K562 (cell line): ENCODE results near the gene MARS1. TPM values are rescaled to one million over a fixed set of nuclear protein-coding genes. Genes with fewer than 3 reads are reported as not detected.

ENCODE experiments used
- ATF1 ChIP-seq, 2 experiments: fragments of 450-650 bp in 1 of 2; IDR thresholded peaks; 2 replicates each; pipeline ENCODE4 v1.6.1; 2016; ENCODE audit warnings: missing compliant biosample characterization in 1 of 2, missing genetic modification characterization in 1 of 2
- BACH1 ChIP-seq: fragments of 200-800 bp; sonication (Bioruptor generic); IDR thresholded peaks from 2 replicates; pipeline ENCODE4 v1.6.1; 2016; ENCODE audit warnings: missing genetic modification characterization, missing compliant biosample characterization
- CTCFL ChIP-seq: IDR thresholded peaks from 2 replicates; pipeline ENCODE4 v1.6.1; 2011; ENCODE audit warnings: borderline replicate concordance, low read depth, mild to moderate bottlenecking, moderate library complexity, low read length; ENCODE audit not compliant: insufficient read depth, poor library complexity, severe bottlenecking
- ETS2 ChIP-seq: IDR thresholded peaks from 2 replicates; pipeline ENCODE4 v1.6.1; 2016; ENCODE audit warnings: borderline replicate concordance, missing genetic modification characterization, mild to moderate bottlenecking, moderate library complexity, missing compliant biosample characterization; ENCODE audit not compliant: poor library complexity, severe bottlenecking
- HSF4 ChIP-seq: fragments of 250-450 bp; sonication (Bioruptor Pico); IDR thresholded peaks from 2 replicates; pipeline ENCODE4 v2.1.2; 2022; ENCODE audit warnings: mild to moderate bottlenecking, moderate library complexity, borderline replicate concordance
- MAFK ChIP-seq: IDR thresholded peaks from 2 replicates; pipeline ENCODE4 v1.6.1; 2011; ENCODE audit warnings: low read length, improper control_type of control experiment
- MEF2D ChIP-seq: conservative IDR thresholded peaks from 2 replicates; pipeline ENCODE4 v1.6.1; 2016; ENCODE audit warnings: low read depth, missing genetic modification characterization, missing compliant biosample characterization
- NCOA2 ChIP-seq, 2 experiments: fragments of 450-650 bp; IDR thresholded peaks; 2 replicates each; pipeline ENCODE4 v1.6.1; 2018; ENCODE audit warnings: mild to moderate bottlenecking in 2 of 2, moderate library complexity in 1 of 2; ENCODE audit not compliant: partially characterized antibody in 2 of 2
- SNIP1 ChIP-seq: fragments of 450-650 bp; IDR thresholded peaks from 2 replicates; pipeline ENCODE4 v1.7.1; 2017; ENCODE audit warnings: low read depth, mild to moderate bottlenecking
- SNRNP70 ChIP-seq: fragments of 200-400 bp; formaldehyde crosslinking; optimal IDR thresholded peaks from 2 replicates; pipeline ENCODE3; 2017; ENCODE audit warnings: low read depth, low read length
- SREBF2 ChIP-seq: sonication (generic); formaldehyde crosslinking; IDR thresholded peaks from 2 replicates; pipeline ENCODE4 v1.4.0; 2020; ENCODE audit warnings: mild to moderate bottlenecking, missing genetic modification reagents
- TSHZ1 ChIP-seq: fragments of 250-450 bp; sonication (Bioruptor Pico); IDR thresholded peaks from 2 replicates; pipeline ENCODE4 v1.4.0; 2020; ENCODE audit warnings: mild to moderate bottlenecking, moderate library complexity
- XRCC5 ChIP-seq: fragments of 200-400 bp; formaldehyde crosslinking; IDR thresholded peaks from 2 replicates; pipeline ENCODE4 v1.6.1; 2017; ENCODE audit warnings: low read depth, mild to moderate bottlenecking, low read length
- ZBTB12 ChIP-seq: fragments of 250-450 bp; sonication (Bioruptor Pico); IDR thresholded peaks from 2 replicates; pipeline ENCODE4 v1.4.0; 2020
- polyA plus RNA-seq, 8 experiments: library from polyadenylated mRNA; depleted of rRNA in 4 of 8; stranded (reverse) in 5 of 8; unstranded in 3 of 8; fragments of >200 nt; fragmentation: Nextera tagmentation in 2 of 8; fragmentation: Illumina TruSeq in 1 of 8; extraction: Ambion mirVana in 2 of 8; extraction: Trizol in 1 of 8; gene quantifications; 2 replicates each; pipeline versions ENCODE4 v1.2.1 to v1.2.3, GENCODE V29; 2011 to 2014; ENCODE audit warnings: inconsistent platforms in 1 of 8, missing spikeins in 1 of 8
- total RNA-seq, 7 experiments: library from RNA; depleted of rRNA in 6 of 7; stranded (reverse); fragments of >200 nt in 6 of 7; fragmentation: Illumina TruSeq in 2 of 7; extraction: Trizol in 2 of 7; gene quantifications; 2 replicates each; pipeline versions ENCODE4 v1.2.1 to v1.2.3, GENCODE V29; 2011 to 2021; ENCODE audit warnings: low replicate concordance in 1 of 7
- TF ChIP-seq, protein P1 (sequence below): fragments of 250-450 bp; sonication (Bioruptor Pico); IDR thresholded peaks from 2 replicates; pipeline ENCODE4 v1.8.0; 2021; ENCODE audit warnings: mild to moderate bottlenecking, moderate library complexity

The MARS1 gene
- total and polyA plus RNA-seq, 9 of the 15 experiments (the other 6 are each of a cell fraction or from before 2014, with no cell fraction given), result 117 to 382 (median 220) TPM

- TF ChIP-seq BACH1 (tag) (no peak), CTCFL (peak; percentile 4), MAFK (no peak), NCOA2 (IDR thresholded peaks at IDR 0.05; ENCODE audit: partially characterized antibody in 2 of 2) (no peak), SNRNP70 (no peak), SNIP1 (no peak), XRCC5 (peak; percentile 70), MEF2D (tag) (no peak), ETS2 (tag) (no peak), SREBF2 (CRISPR knock-in tag) (no peak), ZBTB12 (CRISPR knock-in tag) (peak; percentile 76), HSF4 (CRISPR knock-in tag) (no peak), TSHZ1 (CRISPR knock-in tag) (no peak), ATF1 (CRISPR knock-in tag; IDR thresholded peaks at IDR 0.05) (peak; percentile 68), ATF1 (tag; IDR thresholded peaks at IDR 0.05) (peak; percentile 96)
- TF ChIP-seq, protein P1, sequence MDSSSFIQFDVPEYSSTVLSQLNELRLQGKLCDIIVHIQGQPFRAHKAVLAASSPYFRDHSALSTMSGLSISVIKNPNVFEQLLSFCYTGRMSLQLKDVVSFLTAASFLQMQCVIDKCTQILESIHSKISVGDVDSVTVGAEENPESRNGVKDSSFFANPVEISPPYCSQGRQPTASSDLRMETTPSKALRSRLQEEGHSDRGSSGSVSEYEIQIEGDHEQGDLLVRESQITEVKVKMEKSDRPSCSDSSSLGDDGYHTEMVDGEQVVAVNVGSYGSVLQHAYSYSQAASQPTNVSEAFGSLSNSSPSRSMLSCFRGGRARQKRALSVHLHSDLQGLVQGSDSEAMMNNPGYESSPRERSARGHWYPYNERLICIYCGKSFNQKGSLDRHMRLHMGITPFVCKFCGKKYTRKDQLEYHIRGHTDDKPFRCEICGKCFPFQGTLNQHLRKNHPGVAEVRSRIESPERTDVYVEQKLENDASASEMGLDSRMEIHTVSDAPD (CRISPR knock-in tag), result no peak
Observed at GRCh38 chr12:57459055-57459749, 28.7 kb upstream of the MARS1 start (continued).
